Neural cell (in vitro differentiated cells): Measurements from ENCODE around the gene OPRL1.

Source experiments
- CTCF ChIP-seq: fragments of 450-650 bp; IDR thresholded peaks from 2 replicates; pipeline ENCODE4 v1.5.1; 2014; ENCODE audit warnings: antibody characterized with exemption, mild to moderate bottlenecking, moderate library complexity; ENCODE audit not compliant: poor library complexity, severe bottlenecking
- EZH2 ChIP-seq: fragments of 200-600, 300-800 bp; shearing (Covaris generic), sonication (generic); IDR thresholded peaks from 2 replicates; pipeline ENCODE4 v1.6.1; 2014; ENCODE audit warnings: antibody characterized with exemption, low read length, borderline replicate concordance, mild to moderate bottlenecking; ENCODE audit not compliant: insufficient read depth, poor library complexity, severe bottlenecking
- POLR2AphosphoS5 ChIP-seq: IDR thresholded peaks from 2 replicates; pipeline ENCODE4 v1.6.1; 2012
- RAD21 ChIP-seq: fragments of 450-650 bp; conservative IDR thresholded peaks from 2 replicates; pipeline ENCODE4 v1.6.1; 2014; ENCODE audit warnings: antibody characterized with exemption, mild to moderate bottlenecking, moderate library complexity
- SMC3 ChIP-seq: fragments of 450-650 bp; conservative IDR thresholded peaks from 2 replicates; pipeline ENCODE4 v1.6.1; 2014; ENCODE audit warnings: antibody characterized with exemption, mild to moderate bottlenecking, moderate library complexity; ENCODE audit not compliant: poor library complexity
- TAF1 ChIP-seq: IDR thresholded peaks from 2 replicates; pipeline ENCODE4 v1.6.1; 2012; ENCODE audit warnings: low read depth

- TF ChIP-seq TAF1 (no peak), POLR2AphosphoS5 (no peak), CTCF (no peak), EZH2 (no peak), SMC3 (no peak), RAD21 (no peak)
Measured at GRCh38 chr20:64062276-64062595, 17.6 kb upstream of the OPRL1 start.
